Activated naive CD4-positive, alpha-beta T cell treated with Interleukin-2 at 50 U/mL for 16 hours (primary cell): ENCODE data around the gene TMC5.
A peak's percentile ranks its signal among the peaks of the same experiment; 100 is the strongest.
"Not testable (repeated sequence)": the region's sequence is repeated elsewhere in the genome, so short reads cannot be mapped to it uniquely, and the experiment has no call there.

ENCODE experiments used
- DNase-seq: peaks from one replicate; pipeline ENCODE4 v3.0.0-alpha.2; 2020

TMC5 gene

DNA sequence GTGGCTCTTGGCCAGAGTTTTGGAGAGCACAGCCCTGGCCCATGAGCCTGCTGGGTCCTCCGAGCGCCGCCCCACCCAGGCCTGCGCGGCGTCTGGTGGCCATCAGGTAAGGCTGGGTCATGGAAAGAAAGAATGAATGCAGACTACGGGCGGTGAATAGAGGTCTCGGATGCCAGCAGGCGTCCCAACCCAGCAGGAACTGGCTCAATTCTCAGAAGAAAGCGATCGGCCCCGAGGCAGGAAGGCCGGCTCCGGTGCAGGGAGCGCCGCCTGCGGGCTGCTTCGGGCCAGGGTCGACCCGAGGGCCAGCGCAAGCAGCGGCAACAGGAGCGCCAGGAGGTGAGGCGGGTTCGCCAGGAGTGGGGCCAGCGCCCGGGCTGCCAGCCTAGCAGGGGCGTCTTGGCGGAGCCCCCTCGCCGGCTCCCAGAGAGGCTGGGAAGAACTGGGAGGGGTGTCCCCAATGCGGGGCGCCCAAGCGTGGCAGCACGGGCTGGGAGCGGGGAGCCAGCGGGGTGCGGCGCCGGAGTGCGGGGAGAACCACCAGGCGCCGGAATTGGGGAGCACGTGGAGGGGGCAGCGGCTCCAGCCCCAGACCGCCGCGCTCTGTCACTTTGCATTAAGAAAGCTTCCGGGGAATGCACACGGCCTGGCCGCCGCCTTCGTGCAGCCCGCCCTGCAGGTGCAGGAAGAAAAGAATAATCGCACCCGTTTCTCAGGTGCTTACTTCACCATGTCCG, 7.1 kb upstream of the TMC5 start:
- peak; percentile 2 for DNase-seq

DNA sequence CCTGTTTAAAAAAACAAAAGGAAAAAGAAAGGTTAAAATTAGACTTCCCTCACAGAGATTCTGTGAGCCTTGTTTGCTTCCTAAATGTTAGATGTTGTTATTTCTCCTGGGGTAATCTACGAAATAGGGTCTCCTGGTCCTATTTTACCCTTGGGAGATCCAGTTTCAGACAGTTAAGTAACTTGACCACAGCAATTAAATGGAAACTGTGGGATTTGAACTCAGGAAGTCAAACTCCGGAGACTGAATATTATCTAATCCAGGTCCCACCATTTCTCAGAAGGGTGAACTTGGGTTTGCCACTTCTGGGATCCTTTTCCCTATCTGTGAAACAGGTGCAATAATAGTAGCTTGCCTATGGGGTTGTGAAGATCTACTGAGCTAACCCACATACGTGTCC, 6.4 kb upstream of the TMC5 start:
- no peak for DNase-seq

DNA sequence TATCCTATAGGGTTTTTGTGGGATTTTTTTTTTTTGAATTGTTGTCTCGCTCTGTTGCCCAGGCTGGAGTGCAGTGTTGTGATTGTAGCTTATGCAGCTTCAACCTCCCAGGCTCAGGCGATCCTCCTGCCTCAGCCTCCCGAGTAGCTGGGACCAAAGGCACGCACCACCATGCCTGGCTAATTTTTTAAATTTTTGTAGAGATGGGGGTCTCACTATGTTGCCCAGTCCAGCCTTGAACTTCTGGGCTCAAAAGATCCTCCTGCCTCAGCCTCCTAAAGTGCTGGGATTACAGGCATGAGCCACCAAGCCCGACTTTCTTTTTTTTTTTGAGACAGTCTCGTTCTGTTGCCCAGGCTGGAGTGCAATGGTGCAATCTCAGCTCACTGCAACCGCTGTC, 5.6 kb upstream of the TMC5 start:
- not testable (repeated sequence) for DNase-seq

DNA sequence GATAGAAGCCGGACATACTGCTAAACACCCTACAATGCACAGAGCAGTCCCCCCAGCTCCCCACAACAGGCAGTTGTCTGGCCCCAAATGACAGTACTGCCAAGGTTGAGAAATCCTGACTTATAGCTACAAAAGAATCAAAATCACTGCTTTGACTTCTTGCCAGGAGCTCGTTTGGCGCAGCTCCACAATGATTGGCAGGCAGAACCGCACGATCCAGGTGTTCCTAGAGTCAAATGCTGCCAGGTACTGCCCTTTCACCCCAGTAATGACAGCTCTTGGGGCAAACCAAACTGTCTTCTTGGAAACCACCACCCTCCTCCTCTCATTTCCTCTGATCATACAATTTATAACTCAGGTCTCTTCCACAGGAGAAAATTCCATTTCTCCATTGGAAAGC, 2.2 kb upstream of the TMC5 start:
- DNase-seq, result no peak

DNA sequence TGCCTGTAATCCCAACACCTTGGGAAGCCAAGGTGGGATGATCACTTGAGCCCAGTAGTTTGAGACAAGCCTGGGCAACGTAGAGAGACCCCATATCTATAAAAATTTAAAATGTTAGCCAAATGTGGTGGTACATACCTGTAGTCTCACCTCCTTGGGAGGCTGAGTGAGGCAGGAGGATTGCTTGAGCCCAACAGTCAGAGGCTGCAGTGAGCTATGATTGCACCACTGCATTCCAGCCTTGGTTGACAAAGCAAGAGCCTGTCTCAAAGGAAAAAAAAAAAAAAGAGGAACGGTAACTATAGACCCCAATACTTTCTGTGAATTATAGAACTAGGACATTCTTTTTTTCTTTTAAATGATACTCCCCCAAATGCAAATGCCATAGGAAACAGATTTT, 1.8 kb upstream of the TMC5 start:
- no peak for DNase-seq

DNA sequence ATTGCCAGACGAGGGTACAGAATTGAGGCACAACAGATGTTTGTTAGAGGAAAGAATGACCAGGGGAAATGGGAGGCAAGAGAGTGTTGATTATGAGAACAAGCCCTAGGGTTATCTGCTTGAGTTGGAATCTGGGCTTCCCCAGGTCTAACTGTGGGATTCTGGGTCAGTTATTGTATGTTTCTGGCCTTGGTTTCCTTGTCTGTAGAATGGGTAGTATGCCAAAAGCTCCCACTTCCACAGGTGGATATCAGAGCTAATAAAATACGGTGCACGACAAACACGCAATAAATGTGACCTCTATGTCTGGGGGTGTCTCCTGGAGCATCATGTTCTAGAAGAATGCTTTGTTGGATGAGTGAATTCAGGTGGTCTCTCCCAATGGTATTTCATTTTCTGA, 517 bp downstream of the TMC5 start:
- DNase-seq, result no peak

DNA sequence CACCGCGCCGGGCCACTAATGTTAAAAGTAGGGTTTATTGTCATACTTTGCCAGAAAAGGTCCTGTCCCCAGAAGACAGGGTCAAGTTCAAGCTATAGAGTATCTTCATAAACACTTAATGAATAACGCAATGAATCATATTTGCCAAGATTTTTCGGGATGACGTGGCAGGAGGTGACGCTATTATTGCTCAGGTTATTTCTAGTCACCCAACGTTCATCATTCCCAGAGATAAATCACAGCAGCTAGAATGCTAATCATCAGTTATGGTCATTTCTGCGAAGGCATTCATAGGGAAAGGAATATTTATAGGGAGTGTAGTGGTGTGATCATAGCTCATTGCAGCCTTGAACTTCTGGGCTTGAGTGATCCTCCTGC, 2.0 kb downstream of the TMC5 start:
- DNase-seq, result no peak

DNA sequence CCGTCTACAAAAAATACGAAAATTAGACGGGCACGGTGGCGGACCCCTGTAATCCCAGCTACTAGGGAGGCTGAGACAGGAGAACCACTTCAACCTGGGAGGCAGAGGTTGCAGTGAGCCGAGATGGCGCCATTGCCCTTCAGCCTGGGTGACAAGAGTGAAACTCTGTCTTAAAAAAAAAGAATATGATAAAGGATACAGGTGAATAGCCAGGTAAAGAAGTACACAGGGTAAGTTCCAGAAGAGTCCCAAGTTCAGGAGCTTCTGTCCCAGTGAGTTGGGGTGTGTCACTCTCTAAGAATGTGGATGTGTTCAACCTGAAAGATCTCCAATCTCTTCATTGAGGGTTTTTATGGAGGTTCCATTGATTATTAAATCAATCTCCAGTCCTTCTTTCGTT, 6.8 kb downstream of the TMC5 start:
- DNase-seq, result no peak

DNA sequence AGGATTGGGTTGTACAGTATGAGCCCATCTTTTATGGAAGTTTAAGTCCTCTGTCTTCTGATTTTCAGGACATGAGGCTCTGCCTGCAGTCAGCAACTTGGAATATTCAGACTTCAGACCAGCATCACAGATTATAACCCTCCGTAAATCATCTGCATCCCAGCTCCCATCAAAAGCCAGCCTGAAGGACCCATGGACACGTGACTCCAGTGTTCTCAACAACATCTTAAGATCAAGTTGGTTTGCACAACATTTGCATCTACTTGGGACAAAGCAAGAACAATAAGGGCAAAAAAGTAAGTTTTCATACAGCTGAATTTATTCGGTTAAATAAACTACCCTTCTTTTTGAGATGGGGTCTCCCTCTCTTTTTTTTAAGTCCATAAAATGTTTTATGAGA, 12.7 kb downstream of the TMC5 start:
- DNase-seq, result no peak

DNA sequence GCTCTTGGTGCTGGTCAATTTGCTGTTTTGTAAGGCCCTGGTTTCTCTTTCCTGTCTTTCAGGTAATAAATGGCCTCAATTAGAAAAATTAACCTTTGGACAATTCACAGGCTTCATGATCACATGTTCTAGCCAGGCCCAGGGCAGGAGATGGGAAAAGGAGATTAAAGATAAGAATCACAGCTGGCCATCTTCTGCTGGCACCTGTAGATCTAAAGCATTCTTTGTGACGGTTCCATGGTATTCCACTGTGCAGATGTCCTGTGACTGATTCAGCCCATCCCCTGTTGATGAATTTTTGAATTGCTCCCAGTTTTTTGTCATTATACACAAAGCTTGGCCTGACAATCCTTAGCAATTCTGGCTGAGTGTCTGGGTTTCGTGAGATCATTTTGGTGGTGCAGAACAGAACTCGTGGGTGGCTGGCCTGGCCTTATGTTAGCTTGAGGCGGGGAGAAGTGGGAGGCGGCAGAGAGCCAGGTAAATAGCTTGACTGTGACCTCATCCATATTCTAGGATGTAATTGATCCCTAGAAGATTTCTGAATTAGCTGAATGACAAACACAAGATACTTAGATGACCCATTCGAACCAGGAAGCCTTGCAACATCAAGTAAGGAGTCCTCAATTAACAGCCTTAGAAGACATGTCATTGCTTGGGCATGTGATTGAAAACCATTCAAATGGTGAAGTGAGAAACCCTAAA, 14.1 kb downstream of the TMC5 start:
- DNase-seq, result no peak

DNA sequence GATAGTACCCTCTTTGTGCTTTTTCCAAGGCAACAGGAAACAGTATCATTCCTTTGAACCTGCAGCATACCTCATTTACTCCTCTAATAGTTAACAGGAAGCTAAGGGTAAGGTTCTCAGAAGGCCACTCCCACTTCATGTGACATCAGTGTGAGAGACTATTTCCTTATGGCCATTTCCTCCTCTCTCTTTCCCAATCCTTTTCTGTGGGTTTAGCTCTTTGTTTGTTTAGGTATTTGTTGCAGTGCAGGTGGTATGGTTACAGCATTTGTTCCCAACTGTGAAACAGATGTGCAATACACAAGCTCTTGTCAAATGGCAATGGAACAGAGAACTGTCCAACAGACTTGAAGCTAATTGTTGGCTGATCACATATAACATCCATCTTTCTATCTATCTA, 14.7 kb downstream of the TMC5 start:
- DNase-seq, result no peak

DNA sequence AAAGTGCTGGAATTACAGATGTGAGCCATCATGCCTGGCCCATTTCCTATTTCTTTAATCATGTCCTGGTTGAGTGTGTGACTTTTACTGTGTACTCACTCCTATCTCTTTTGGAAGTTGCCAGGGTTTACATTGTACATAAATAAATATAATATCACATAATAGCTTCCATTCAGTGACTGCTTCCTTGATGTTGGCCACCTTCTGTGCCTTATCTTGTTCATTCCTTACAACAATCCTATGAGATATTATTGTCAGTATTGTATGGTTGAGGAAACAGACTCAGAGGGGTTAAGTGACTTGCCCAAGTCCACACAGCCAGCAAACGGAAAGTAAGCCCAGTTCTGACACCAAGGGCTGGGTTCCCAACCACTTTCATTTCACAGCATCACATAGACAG, 16.9 kb downstream of the TMC5 start:
- DNase-seq, result no peak

DNA sequence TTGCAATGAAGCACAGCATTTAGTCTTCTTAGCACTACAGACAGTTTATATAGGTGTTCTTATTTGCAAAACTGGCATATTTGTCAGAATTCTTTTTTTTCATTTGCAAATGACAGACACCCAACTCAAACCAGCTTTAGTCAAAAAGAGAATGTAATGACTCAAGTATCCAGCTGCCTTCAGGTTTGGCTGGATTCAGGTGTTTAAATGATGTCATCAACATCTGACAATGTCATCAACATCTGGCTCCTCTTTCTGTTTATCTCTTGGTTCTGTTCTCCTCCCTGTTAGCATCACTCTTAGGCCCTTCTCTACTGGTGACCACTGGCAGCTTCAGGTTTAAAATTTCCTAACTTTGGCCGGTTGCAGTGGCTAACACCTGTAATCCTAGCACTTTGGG, 18.9 kb downstream of the TMC5 start:
- no peak for DNase-seq

DNA sequence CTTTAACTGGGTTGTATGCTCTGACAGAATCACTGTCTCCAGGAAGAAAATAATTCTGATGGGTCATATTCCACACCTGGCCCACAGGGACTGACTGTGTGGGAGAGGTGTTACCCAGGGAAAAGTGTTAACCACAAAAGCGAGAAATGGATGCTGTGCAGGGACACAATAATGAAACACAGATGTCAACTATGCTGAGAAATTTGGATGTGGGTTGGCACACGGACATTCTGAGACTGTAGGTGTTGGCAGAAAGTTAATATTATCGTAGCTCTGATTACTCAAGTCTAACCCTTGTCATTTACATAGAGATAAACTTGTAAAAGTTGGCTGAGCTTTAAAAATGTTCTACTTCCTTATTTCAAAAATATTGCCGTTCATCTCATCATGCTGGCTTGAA, 19.6 kb downstream of the TMC5 start:
- no peak for DNase-seq

DNA sequence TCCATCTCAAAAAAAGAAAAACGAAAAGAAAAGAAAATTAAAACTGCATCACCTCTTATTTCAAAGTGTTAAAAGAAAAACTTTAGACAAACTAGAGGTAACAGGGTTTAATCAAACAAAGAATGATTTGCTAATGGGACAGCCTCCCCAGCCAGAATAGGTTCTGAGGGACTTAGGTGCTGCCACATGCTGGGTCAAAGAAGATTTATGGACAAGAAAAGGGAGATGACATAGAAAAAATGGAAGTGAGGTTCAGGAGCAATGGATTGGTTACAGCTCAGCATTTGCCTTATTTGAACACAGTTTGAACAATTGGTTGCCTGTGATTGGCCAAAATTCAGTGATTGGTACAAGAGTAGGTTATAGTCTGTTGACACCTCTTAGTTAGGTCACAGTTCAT, 21.1 kb downstream of the TMC5 start:
- no peak for DNase-seq

DNA sequence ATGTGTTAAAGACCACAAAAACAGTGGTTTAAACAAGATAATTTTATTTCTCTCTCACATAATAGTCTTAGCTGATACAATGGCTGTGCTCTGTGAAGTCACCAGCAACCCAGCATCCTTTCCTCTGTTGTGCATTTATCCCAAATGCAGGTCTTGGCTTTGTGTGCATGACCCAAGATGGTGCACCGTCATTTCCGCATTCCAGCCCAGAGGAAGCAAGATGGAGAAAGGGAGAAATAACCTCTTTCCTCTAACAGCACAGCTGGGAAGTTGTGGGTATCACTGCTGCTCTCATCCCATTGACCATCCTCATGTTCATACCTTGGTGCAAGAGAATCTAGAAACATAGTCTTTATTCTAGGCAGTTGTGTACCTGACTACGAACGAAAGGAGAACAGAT, 21.8 kb downstream of the TMC5 start:
- no peak for DNase-seq

DNA sequence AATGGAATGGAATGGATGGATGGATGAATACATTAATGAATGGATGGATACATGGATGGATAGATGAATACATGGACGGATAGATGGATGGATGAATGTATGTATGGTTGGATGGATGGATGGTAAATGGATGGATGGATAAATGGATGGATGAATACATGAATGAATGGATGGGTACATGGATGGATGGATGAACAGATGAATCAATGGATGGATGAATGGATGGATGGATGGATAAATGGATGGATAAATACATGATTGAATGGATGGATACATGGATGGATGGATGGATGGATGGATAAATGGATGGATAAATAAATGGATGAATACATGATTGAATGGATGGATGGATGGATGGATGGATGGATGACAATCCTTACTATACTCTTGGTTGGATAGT, 26.0 kb downstream of the TMC5 start:
- no peak for DNase-seq

DNA sequence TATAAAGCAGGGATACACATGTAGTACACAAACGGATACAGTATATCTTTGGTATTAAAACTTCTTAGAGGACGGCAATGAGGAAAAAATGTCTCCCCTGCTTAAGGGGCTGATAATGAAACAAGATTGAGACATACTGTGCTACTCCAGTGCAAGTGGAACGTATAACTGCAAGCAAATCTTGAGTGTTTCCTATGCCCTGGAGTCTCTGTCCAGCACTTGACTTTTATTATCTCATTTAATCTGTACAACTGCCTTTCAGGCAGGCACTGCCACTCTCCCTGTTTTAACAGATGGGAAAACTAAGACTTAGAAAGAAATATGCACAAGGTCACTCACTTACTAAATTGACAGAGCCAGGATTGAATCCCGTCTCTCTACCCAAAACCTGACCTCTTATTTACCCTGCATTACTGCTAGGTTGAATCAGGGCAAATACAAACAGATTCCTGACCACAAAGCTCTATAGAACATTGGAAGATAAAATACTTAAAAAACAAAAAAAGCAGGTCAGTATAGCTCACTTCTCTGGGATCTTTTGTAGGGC, 28.7 kb downstream of the TMC5 start:
- DNase-seq, result no peak

DNA sequence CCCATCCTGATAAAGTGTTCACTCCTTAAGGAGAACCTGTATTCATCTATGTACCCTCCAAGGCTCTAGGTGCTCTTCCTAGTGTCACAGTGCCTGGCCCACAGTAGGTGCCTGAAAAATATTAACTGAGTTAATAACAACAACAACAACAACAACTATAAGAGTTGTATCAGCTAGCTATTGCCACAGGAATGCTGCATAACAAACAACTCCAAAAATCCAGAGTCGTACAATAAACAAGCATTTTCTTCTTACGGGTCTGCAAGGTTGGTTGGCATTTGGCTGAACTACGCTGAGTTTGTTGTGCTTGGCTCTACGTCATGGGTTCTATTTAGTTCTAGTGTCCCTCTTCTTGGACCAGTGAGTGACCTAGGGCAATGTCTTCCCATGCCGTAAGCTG, 29.2 kb downstream of the TMC5 start:
- no peak for DNase-seq

DNA sequence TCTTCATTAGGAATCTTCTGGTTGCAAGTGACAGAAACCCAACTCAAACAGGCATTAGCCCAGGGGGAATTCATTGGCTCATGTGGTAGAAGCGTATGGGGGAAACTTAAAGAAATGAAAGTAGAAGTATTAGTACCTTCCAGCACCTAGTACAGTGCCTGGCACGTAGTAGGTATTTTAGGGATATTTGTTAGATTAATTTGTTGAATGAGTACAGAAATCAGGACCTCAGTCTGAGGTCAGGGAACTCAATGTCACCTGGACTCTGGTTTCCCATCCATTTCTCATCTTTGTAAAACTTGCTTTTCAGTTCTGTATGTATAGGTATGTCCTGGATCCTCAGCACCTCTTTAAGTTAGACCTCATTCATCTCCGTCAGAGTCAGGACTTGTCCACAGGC, 32.5 kb downstream of the TMC5 start:
- no peak for DNase-seq

DNA sequence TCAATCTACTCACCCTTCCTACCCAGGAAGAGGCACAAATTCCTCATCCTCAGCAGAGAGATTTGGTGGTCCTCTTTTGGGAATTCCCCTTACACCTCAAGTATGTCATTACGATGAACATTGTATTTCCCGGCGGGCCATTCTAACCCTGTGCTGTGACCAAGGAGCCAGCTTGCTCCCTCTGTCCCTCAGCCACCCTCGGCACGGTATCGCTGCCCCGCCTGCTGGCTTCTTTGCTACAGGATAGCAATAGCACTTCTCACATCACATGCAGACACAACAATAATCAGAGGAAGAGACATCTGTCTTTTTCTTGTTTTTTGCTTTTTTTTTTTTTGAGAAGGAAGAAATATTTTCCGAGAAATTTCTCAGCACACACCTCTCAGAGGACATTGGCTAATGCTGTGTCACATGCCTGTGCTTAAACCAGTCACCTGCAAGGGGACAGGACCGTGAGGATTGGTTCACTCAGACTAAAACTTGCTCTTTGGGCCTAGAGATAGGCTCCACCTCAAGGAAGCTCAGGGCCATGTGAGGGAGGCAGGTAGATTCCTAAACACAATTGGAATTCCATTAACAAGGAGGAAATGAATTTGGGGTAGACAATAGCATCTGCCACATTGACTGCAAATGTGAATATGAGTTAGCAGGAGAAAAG, 41.2 kb downstream of the TMC5 start:
- DNase-seq, result no peak

DNA sequence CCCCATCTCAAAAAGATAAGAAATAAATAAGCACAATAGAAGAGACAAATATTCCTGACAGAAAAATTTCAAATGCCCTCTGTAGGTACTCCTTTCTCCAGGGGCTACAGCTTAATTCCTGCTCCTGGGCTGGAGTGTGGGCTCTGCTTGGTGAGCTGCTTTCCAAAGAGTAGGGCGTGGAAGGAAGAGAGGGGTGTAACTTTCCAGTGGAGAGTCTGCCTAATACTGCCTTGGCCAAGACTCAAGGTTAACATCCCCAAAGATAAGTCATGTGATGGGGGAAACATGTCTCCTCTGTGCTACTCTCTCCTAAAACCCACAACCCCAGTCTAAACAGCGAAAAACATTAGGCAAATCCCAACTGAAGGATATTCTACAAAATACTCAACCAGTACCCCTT, 42.7 kb downstream of the TMC5 start:
- DNase-seq, result no peak

DNA sequence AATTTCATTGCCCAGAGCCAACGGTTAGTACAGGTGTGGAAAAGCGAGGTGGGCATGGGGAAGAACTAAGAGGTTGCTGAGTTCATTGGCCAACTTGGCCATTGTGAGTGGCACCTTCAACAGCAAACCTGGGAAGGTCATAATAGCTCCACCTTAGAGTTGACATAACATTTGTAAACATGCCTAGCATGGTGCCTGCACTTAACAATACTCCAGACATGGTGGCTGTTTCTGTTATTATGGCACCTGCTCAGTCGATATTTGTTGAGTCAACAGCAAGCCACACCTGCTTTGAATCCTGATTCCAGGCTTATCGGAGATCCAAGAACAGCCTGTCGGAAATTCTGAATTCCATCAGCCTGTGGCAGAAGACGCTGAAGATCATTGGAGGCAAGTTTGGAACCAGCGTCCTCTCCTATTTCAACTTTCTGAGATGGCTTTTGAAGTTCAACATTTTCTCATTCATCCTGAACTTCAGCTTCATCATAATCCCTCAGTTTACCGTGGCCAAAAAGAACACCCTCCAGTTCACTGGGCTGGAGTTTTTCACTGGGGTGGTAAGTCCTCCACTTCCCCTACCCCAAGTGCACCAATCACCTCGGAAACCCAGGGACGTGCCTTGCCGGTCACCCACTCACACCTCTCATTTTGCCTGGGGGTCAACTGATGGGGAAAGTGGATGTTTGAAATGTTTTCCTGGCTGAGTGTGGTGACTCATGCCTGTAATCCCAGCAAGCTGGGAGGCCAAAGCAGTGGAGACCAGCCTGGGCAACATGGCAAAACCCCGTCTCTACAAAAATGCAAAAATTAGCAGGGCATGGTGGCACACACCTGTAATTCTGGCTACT, 46.0 kb downstream of the TMC5 start:
- DNase-seq, result no peak
